Amniotic epithelial cell (primary cell): Measurements from ENCODE around the gene OR10G3.
"Not testable (repeated sequence)": the region's sequence is repeated elsewhere in the genome, so short reads cannot be mapped to it uniquely, and the experiment has no call there.

Source experiments
- DNase-seq: peaks from one replicate; pipeline ENCODE4 v3.0.0-alpha.2; 2010; ENCODE audit warnings: low read depth

The OR10G3 gene

GRCh38 chr14:21579976-21580375 is at the start of gene OR10G3:
TSS of gene OR10G3 (minus strand) at chr14:21580076. CDS start at chr14:21570744, 9,332 bp downstream.
- no peak for DNase-seq

- peak; percentile 52 for DNase-seq
Measured at GRCh38 chr14:21626491-21627230, 46.8 kb upstream of the OR10G3 start.

GRCh38 chr14:21617614-21618013 is 37.7 kb upstream of the OR10G3 start:
- DNase-seq: no peak

GRCh38 chr14:21614240-21614639 is 34.4 kb upstream of the OR10G3 start:
- no peak for DNase-seq

- no peak for DNase-seq
Measured at GRCh38 chr14:21612324-21612723, 32.4 kb upstream of the OR10G3 start.

GRCh38 chr14:21602181-21602580 is 22.3 kb upstream of the OR10G3 start:
- not testable (repeated sequence) for DNase-seq

- no peak for DNase-seq
Measured at GRCh38 chr14:21589317-21589716, 9.4 kb upstream of the OR10G3 start.

GRCh38 chr14:21575661-21576060 is 4.2 kb downstream of the OR10G3 start:
- no peak for DNase-seq

GRCh38 chr14:21572604-21573003 is 7.3 kb downstream of the OR10G3 start:
- DNase-seq: no peak

- peak; percentile 27 for DNase-seq
Measured at GRCh38 chr14:21558703-21559170, 21.1 kb downstream of the OR10G3 start.

GRCh38 chr14:21557084-21557901 is 22.6 kb downstream of the OR10G3 start:
- peak; percentile 84 for DNase-seq

- no peak for DNase-seq
Measured at GRCh38 chr14:21556378-21557083, 23.3 kb downstream of the OR10G3 start.

GRCh38 chr14:21553266-21553665 is 26.6 kb downstream of the OR10G3 start:
- no peak for DNase-seq

- DNase-seq: not testable (repeated sequence)
Measured at GRCh38 chr14:21544588-21544987, 35.3 kb downstream of the OR10G3 start.

- no peak for DNase-seq
Measured at GRCh38 chr14:21543963-21544362, 35.9 kb downstream of the OR10G3 start.

GRCh38 chr14:21543521-21543960 is 36.3 kb downstream of the OR10G3 start:
- DNase-seq: no peak

- no peak for DNase-seq
Measured at GRCh38 chr14:21541413-21542074, 38.3 kb downstream of the OR10G3 start.

GRCh38 chr14:21539189-21539940 is 40.5 kb downstream of the OR10G3 start:
- DNase-seq: no peak

- no peak for DNase-seq
Measured at GRCh38 chr14:21537090-21537424, 42.8 kb downstream of the OR10G3 start.

GRCh38 chr14:21536418-21537089 is 43.3 kb downstream of the OR10G3 start:
- DNase-seq: no peak
